Mammary epithelial cell (primary cell): ENCODE measurements around the gene SPACA7.

Experiments
- CTCF ChIP-seq, 2 donors: IDR thresholded peaks in 1 of 2; conservative IDR thresholded peaks in 1 of 2; 2 replicates each; pipeline ENCODE4 v1.5.1; 2011 to 2012; ENCODE audit warnings: inconsistent platforms in 2 of 2, low read length in 2 of 2, mild to moderate bottlenecking in 2 of 2, control low read depth in 1 of 2, low read depth in 1 of 2; ENCODE audit not compliant: insufficient read depth in 1 of 2; ENCODE audit errors: extremely low read depth in 1 of 2
- EZH2 ChIP-seq: IDR thresholded peaks from 2 replicates; pipeline ENCODE4 v1.6.1; 2012; ENCODE audit warnings: low read length, inconsistent platforms, borderline replicate concordance

DNA sequence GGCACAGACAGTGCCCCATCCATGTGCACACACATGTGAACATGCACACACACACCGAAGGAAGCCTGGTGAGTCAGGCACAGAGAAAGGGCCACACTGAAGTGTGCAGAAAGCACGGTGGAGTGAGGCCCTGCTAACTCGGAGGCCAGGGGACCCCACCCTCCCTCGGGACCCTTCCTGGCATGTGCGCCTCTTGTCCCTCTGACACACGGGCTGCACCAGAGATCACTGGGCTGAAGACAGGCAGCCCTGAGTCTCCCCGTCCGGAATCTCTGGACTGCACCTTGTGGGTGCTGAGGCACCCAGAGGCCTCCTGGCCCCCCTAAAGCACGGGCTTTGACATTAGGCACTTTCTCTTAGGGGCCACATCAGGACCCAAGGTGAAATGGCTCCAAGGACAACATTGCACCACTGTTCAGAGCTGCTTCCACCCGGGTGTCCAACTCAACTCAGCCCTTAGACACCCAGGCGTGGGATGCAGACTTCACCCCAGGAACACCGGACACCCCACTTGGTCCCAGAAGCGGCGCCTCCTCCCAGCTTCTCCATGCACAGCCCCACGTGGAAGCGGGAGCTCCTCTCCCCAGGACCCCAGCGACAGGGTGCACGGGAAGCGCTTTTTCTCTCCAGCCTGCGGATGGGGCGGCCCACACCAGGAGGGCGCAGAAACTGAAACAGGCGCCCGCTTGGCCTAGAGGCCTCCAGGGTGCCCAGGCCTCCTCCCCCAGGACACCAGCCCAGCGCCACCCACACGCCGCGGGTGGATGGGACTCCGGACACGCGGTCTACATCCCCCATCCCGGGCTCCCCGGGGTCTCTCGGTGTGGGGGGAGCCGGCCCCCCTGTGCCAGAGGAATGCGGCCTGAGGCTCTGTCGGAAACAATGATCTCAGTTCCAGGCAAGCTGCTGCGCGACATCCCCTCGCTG, 90.2 kb downstream of the SPACA7 start:
- TF ChIP-seq CTCF (conservative IDR thresholded peaks at IDR 0.05 in 1 of 2, IDR thresholded peaks at IDR 0.05 in 1 of 2; ENCODE audit: extremely low read depth in 1 of 2, insufficient read depth in 1 of 2, low read depth in 1 of 2, low read length in 2 of 2) (no peak), EZH2 (no peak)
